Measurements from ENCODE around the gene TALDO1.
A peak's percentile ranks its signal among the peaks of the same experiment; 100 is the strongest.

- TF ChIP-seq NFIC (IDR thresholded peaks at IDR 0.05) = peak; percentile 78
- peak; percentile 84 for TF ChIP-seq RAD21 (IDR thresholded peaks at IDR 0.05; ENCODE audit: low read depth)
- TF ChIP-seq EP300 (IDR thresholded peaks at IDR 0.05; ENCODE audit: borderline replicate concordance) = peak; percentile 70
- peak; percentile 96 for TF ChIP-seq EGR1 (IDR thresholded peaks at IDR 0.05)
Observed at GRCh38 chr11:727859-728748, 19.2 kb upstream of the TALDO1 start.

Measured in Ishikawa (cell line).